Measurements from ENCODE around the gene CSTF3.
"Not testable (repeated sequence)": the region's sequence is repeated elsewhere in the genome, so short reads cannot be mapped to it uniquely, and the experiment has no call there.

CSTF3 gene

GRCh38 chr11:33161120-33162005, at the start of gene CSTF3:
Gene CSTF3, minus strand, starts transcription at chr11:33161480. Its CDS starts 155 bp downstream, at chr11:33161325.
- peak; percentile 99 for DNase-seq

GRCh38 chr11:33208150-33208549, 46.9 kb upstream of the CSTF3 start:
- no peak for DNase-seq

- DNase-seq: no peak
Measured at GRCh38 chr11:33207408-33207985, 46.2 kb upstream of the CSTF3 start.

GRCh38 chr11:33197915-33198727, 36.8 kb upstream of the CSTF3 start:
- no peak for DNase-seq

- DNase-seq: no peak
Measured at GRCh38 chr11:33195462-33196173, 34.3 kb upstream of the CSTF3 start.

- DNase-seq: no peak
Measured at GRCh38 chr11:33194455-33194854, 33.2 kb upstream of the CSTF3 start.

- DNase-seq: no peak
Measured at GRCh38 chr11:33191467-33191866, 30.2 kb upstream of the CSTF3 start.

GRCh38 chr11:33187998-33188722, 26.9 kb upstream of the CSTF3 start:
- no peak for DNase-seq

GRCh38 chr11:33185756-33186155, 24.5 kb upstream of the CSTF3 start:
- no peak for DNase-seq

GRCh38 chr11:33182246-33182878, 21.1 kb upstream of the CSTF3 start:
- DNase-seq: no peak

- DNase-seq: no peak
Measured at GRCh38 chr11:33179348-33179803, 18.1 kb upstream of the CSTF3 start.

GRCh38 chr11:33178443-33179180, 17.3 kb upstream of the CSTF3 start:
- DNase-seq: no peak

- DNase-seq: no peak
Measured at GRCh38 chr11:33177676-33178336, 16.5 kb upstream of the CSTF3 start.

GRCh38 chr11:33176760-33177159, 15.5 kb upstream of the CSTF3 start:
- DNase-seq: not testable (repeated sequence)

GRCh38 chr11:33172996-33173395, 11.7 kb upstream of the CSTF3 start:
- DNase-seq: no peak

GRCh38 chr11:33172345-33172744, 11.1 kb upstream of the CSTF3 start:
- no peak for DNase-seq

- no peak for DNase-seq
Measured at GRCh38 chr11:33171251-33171650, 10.0 kb upstream of the CSTF3 start.

- DNase-seq: no peak
Measured at GRCh38 chr11:33168709-33169200, 7.5 kb upstream of the CSTF3 start.

- no peak for DNase-seq
Measured at GRCh38 chr11:33162831-33163230, 1.6 kb upstream of the CSTF3 start.

GRCh38 chr11:33160587-33160986, 693 bp downstream of the CSTF3 start:
- no peak for DNase-seq
